H9 (cell line): ENCODE results near the gene ALOX12B. TPM values are rescaled to one million over a fixed set of nuclear protein-coding genes. Genes with fewer than 3 reads are reported as not detected.

Source experiments
- DNase-seq: peaks from one replicate; pipeline ENCODE4 v3.0.0-alpha.2; 2017
- H2AFZ ChIP-seq: one replicate; pipeline ENCODE4 v1.6.1; 2013; ENCODE audit warnings: mild to moderate bottlenecking, low read length, control low read depth, moderate library complexity
- H2AK5ac ChIP-seq: 2 replicates; pipeline ENCODE4 v1.6.1; 2013; ENCODE audit warnings: low read length, control low read depth, mixed read lengths; ENCODE audit not compliant: insufficient read length
- H2BK120ac ChIP-seq: one replicate; pipeline ENCODE4 v1.6.1; 2013; ENCODE audit warnings: low read depth, mild to moderate bottlenecking, low read length, control low read depth, inconsistent platforms; ENCODE audit not compliant: poor library complexity, severe bottlenecking
- H2BK12ac ChIP-seq: 2 replicates; pipeline ENCODE4 v1.6.1; 2013; ENCODE audit warnings: low read length, control low read depth, mixed read lengths, low read depth; ENCODE audit not compliant: insufficient read length
- H2BK15ac ChIP-seq: 2 replicates; pipeline ENCODE4 v1.6.1; 2013; ENCODE audit warnings: low read depth, low read length, control low read depth
- H2BK20ac ChIP-seq: one replicate; pipeline ENCODE4 v1.6.1; 2013; ENCODE audit warnings: low read depth, mild to moderate bottlenecking, low read length, control low read depth, inconsistent platforms; ENCODE audit not compliant: poor library complexity, severe bottlenecking
- H2BK5ac ChIP-seq: 2 replicates; pipeline ENCODE4 v1.6.1; 2013; ENCODE audit warnings: low read length, control low read depth, mixed read lengths; ENCODE audit not compliant: insufficient read length
- H3K14ac ChIP-seq: 2 replicates; pipeline ENCODE4 v1.6.1; 2013; ENCODE audit warnings: low read length, control low read depth; ENCODE audit not compliant: insufficient read depth
- H3K18ac ChIP-seq: 2 replicates; pipeline ENCODE4 v1.6.1; 2013; ENCODE audit warnings: low read depth, mild to moderate bottlenecking, mixed read lengths, low read length, control low read depth; ENCODE audit not compliant: insufficient read length
- H3K23ac ChIP-seq: 2 replicates; pipeline ENCODE4 v1.6.1; 2013; ENCODE audit warnings: low read length, control low read depth, mixed read lengths, low read depth; ENCODE audit not compliant: insufficient read length
- H3K23me2 ChIP-seq: 2 replicates; pipeline ENCODE4 v1.6.1; 2013; ENCODE audit warnings: low read depth, mild to moderate bottlenecking, mixed read lengths, low read length, control low read depth; ENCODE audit not compliant: insufficient read length, poor library complexity, severe bottlenecking
- H3K27ac ChIP-seq: 2 replicates; pipeline ENCODE4 v1.5.1; 2013; ENCODE audit warnings: low read length, control low read depth, mixed read lengths, low read depth; ENCODE audit not compliant: insufficient read length
- H3K27me3 ChIP-seq: 2 replicates; pipeline ENCODE4 v1.6.1; 2013; ENCODE audit warnings: low read length, control low read depth, inconsistent platforms; ENCODE audit not compliant: insufficient read depth
- H3K4ac ChIP-seq: 2 replicates; pipeline ENCODE4 v1.6.1; 2013; ENCODE audit warnings: low read depth, mild to moderate bottlenecking, control low read depth, inconsistent platforms, low read length, moderate library complexity
- H3K4me1 ChIP-seq: 2 replicates; pipeline ENCODE4 v1.6.1; 2013; ENCODE audit warnings: low read length, control low read depth, inconsistent platforms; ENCODE audit not compliant: insufficient read depth
- H3K4me2 ChIP-seq: 2 replicates; pipeline ENCODE4 v1.6.1; 2013; ENCODE audit warnings: low read length, control low read depth, mixed read lengths; ENCODE audit not compliant: insufficient read length, insufficient read depth
- H3K56ac ChIP-seq: 2 replicates; pipeline ENCODE4 v1.6.1; 2013; ENCODE audit warnings: low read depth, mild to moderate bottlenecking, mixed read lengths, low read length, control low read depth; ENCODE audit not compliant: insufficient read length
- H3K79me1 ChIP-seq: 2 replicates; pipeline ENCODE4 v1.6.1; 2013; ENCODE audit warnings: low read depth, mild to moderate bottlenecking, moderate library complexity, low read length, control low read depth, inconsistent platforms; ENCODE audit not compliant: insufficient read depth, poor library complexity, severe bottlenecking
- H3K79me2 ChIP-seq: 2 replicates; pipeline ENCODE4 v1.6.1; 2013; ENCODE audit warnings: low read length, control low read depth, inconsistent platforms; ENCODE audit not compliant: insufficient read depth
- H3K9ac ChIP-seq: 2 replicates; pipeline ENCODE4 v1.6.1; 2013; ENCODE audit warnings: low read length, control low read depth, mixed read lengths; ENCODE audit not compliant: insufficient read length; ENCODE audit errors: extremely low read depth
- H3K9me3 ChIP-seq: one replicate; pipeline ENCODE4 v1.6.1; 2013; ENCODE audit warnings: low read depth, low read length, inconsistent platforms; ENCODE audit not compliant: control insufficient read depth
- H3T11ph ChIP-seq: one replicate; pipeline ENCODE4 v1.6.1; 2013; ENCODE audit warnings: mild to moderate bottlenecking, low read length, control low read depth, inconsistent platforms
- H4K20me1 ChIP-seq: one replicate; pipeline ENCODE4 v1.6.1; 2013; ENCODE audit not compliant: control insufficient read depth, insufficient read length, insufficient read depth
- H4K5ac ChIP-seq: 2 replicates; pipeline ENCODE4 v1.6.1; 2013; ENCODE audit warnings: low read depth, mild to moderate bottlenecking, mixed read lengths, low read length, control low read depth; ENCODE audit not compliant: insufficient read length
- H4K8ac ChIP-seq: replicated peaks from 2 replicates; pipeline ENCODE4 v1.6.1; 2013; ENCODE audit warnings: low read length, control low read depth, mixed read lengths, low read depth; ENCODE audit not compliant: insufficient read length
- H4K91ac ChIP-seq: 2 replicates; pipeline ENCODE4 v1.6.1; 2013; ENCODE audit warnings: low read depth, mild to moderate bottlenecking, moderate library complexity, mixed read lengths, low read length, control low read depth; ENCODE audit not compliant: insufficient read length
- H3K27ac Mint-ChIP-seq, 3 experiments: 2 replicates in 2 of 3; 3 replicates in 1 of 3; pipeline ENCODE4 v1.8.0; 2020 to 2021; ENCODE audit warnings: mixed read lengths in 3 of 3, mild to moderate bottlenecking in 1 of 3, moderate library complexity in 1 of 3
- H3K27me3 Mint-ChIP-seq: 2 replicates; pipeline ENCODE4 v1.8.0; 2021; ENCODE audit warnings: low read depth, mild to moderate bottlenecking, moderate library complexity, mixed read lengths
- H3K36me3 Mint-ChIP-seq, 3 experiments: 2 replicates in 2 of 3; 3 replicates in 1 of 3; pipeline ENCODE4 v1.8.0; 2020 to 2021; ENCODE audit warnings: low read depth in 3 of 3, mixed read lengths in 3 of 3; ENCODE audit not compliant: insufficient read depth in 1 of 3
- H3K4me1 Mint-ChIP-seq, 2 experiments: 2 replicates each; pipeline ENCODE4 v1.8.0; 2020; ENCODE audit warnings: mixed read lengths in 2 of 2
- H3K4me3 Mint-ChIP-seq, 2 experiments: 2 replicates in 1 of 2; 3 replicates in 1 of 2; pipeline ENCODE4 v1.8.0; 2020 to 2021; ENCODE audit warnings: mild to moderate bottlenecking in 2 of 2, mixed read lengths in 2 of 2, moderate library complexity in 1 of 2
- H3K9me3 Mint-ChIP-seq, 2 experiments: 2 replicates in 1 of 2; 3 replicates in 1 of 2; pipeline ENCODE4 v1.8.0; 2020; ENCODE audit warnings: mild to moderate bottlenecking in 2 of 2, mixed read lengths in 2 of 2, moderate library complexity in 1 of 2
- CTCF ChIP-seq: fragments of 200-600 bp; sonication (generic); conservative IDR thresholded peaks from 3 replicates; pipeline ENCODE4 v1.8.0; 2021; ENCODE audit warnings: antibody characterized with exemption, mild to moderate bottlenecking
- WGBS: extraction: QIAGEN DNeasy Blood & Tissue Kit; methylation state at CpG from one replicate; pipeline ENCODE4 v1.1.7; 2013; ENCODE audit warnings: missing lambda C conversion rate, low lambda C conversion rate, mixed read lengths; ENCODE audit not compliant: insufficient read length; ENCODE audit errors: extremely low coverage; 5-methylcytosine and 5-hydroxymethylcytosine counted together
- total RNA-seq: library from RNA; stranded (reverse); gene quantifications from 2 replicates; pipeline ENCODE4 v1.2.1, GENCODE V29; 2021

ALOX12B gene
- total RNA-seq, 1 experiment from 2014 or later = 1.2 TPM

- DNase-seq = no peak
- peaks cover 29% of the 10 kb centered on the region; the same call in 1 of the 2 replicates for H3K27me3 ChIP-seq
These were observed 18.6 kb downstream of the ALOX12B start for GRCh38 chr17:8068736-8069586.

More at GRCh38 chr17:8068736-8069586, 18.6 kb downstream of the ALOX12B start:
- Mint-ChIP-seq H3K27ac (no peak overlapping the region), H3K27me3 (peaks cover 93% of the 10 kb centered on the region), H3K4me3 (no peak overlapping the region), H3K4me1 (peaks cover 31 to 35% of the 10 kb centered on the region in 2 experiments), H3K9me3 (peaks cover 0 to 3% of the 10 kb centered on the region in 2 experiments; a peak in 3 of 5 replicates), H3K36me3 (peaks cover 0 to 2% (median 0%) of the 10 kb centered on the region in 3 experiments; a peak in 2 of 7 replicates)
- Histone ChIP-seq H3K4me2 (no peak overlapping the region), H3K14ac (no peak overlapping the region; the same call in 1 of the 2 replicates), H3K23me2 (peaks cover 16% of the 10 kb centered on the region), H2AK5ac (no peak overlapping the region), H4K8ac (no peak overlapping the region), H2BK12ac (no peak overlapping the region), H3K23ac (no peak overlapping the region), H2BK15ac (no peak overlapping the region), H2BK120ac (no peak overlapping the region), H3K9me3 (no peaks in the 10 kb centered on the region), H3K27ac (no peak overlapping the region), H3K4ac (no peak overlapping the region), H2BK20ac (no peak overlapping the region), H3K79me1 (no peaks in the 10 kb centered on the region), H2BK5ac (no peak overlapping the region), H3K56ac (no peak overlapping the region), H4K20me1 (no peaks in the 10 kb centered on the region), H3K4me1 (no peaks in the 10 kb centered on the region), H2AFZ (no peak overlapping the region), H3K18ac (no peak overlapping the region), H4K5ac (no peak overlapping the region), H4K91ac (no peak overlapping the region), H3T11ph (no peak overlapping the region), H3K79me2 (no peaks in the 10 kb centered on the region), H3K9ac (no peak overlapping the region)
- TF ChIP-seq CTCF = no peak
- WGBS = no CpG with 5 or more reads among the region's 9 CpGs
